SK-N-SH (cell line): ENCODE measurements around the gene SEZ6L.

Experiments used
- TF ChIP-seq, protein P1 (sequence below): fragments of 150-350 bp; IDR thresholded peaks from 2 replicates; pipeline ENCODE4 v1.6.1; 2017; ENCODE audit warnings: antibody characterized with exemption, low read length, low read depth, borderline replicate concordance
- TF ChIP-seq, protein P2 (sequence below): fragments of 200-600 bp; sonication (generic); IDR thresholded peaks from 2 replicates; pipeline ENCODE4 v1.6.1; 2017; ENCODE audit warnings: antibody characterized with exemption, mild to moderate bottlenecking, moderate library complexity

DNA sequence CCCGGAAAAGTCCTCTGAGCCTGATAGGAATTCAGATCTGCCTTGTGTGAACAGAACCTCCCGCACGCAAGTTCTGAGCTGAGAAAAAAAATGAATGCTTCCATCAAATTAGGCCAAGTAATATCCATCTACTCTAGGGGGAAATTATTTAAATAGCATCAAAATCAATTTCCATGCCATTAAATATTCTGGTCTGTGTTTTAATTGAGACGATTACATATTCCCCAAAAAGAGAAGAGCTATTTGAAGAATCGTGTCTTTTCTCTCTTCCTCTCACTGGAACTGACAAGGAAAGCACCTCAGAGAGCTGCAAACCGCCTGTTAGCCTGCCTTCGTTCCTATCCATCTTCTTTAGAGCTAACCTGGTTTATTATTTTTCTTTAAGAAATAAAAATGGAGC, 96.0 kb downstream of the SEZ6L start:
- TF ChIP-seq, protein P1, sequence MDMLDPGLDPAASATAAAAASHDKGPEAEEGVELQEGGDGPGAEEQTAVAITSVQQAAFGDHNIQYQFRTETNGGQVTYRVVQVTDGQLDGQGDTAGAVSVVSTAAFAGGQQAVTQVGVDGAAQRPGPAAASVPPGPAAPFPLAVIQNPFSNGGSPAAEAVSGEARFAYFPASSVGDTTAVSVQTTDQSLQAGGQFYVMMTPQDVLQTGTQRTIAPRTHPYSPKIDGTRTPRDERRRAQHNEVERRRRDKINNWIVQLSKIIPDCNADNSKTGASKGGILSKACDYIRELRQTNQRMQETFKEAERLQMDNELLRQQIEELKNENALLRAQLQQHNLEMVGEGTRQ: no peak
- TF ChIP-seq, protein P2, sequence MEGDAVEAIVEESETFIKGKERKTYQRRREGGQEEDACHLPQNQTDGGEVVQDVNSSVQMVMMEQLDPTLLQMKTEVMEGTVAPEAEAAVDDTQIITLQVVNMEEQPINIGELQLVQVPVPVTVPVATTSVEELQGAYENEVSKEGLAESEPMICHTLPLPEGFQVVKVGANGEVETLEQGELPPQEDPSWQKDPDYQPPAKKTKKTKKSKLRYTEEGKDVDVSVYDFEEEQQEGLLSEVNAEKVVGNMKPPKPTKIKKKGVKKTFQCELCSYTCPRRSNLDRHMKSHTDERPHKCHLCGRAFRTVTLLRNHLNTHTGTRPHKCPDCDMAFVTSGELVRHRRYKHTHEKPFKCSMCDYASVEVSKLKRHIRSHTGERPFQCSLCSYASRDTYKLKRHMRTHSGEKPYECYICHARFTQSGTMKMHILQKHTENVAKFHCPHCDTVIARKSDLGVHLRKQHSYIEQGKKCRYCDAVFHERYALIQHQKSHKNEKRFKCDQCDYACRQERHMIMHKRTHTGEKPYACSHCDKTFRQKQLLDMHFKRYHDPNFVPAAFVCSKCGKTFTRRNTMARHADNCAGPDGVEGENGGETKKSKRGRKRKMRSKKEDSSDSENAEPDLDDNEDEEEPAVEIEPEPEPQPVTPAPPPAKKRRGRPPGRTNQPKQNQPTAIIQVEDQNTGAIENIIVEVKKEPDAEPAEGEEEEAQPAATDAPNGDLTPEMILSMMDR: no peak
